Activated CD8-positive, alpha-beta memory T cell treated with anti-CD3 and anti-CD28 coated beads, Interleukin-2, amount 10 ng/mL, durations not matched to agents 7 days and 5 days (primary cell): ENCODE results near the gene DNAH7. TPM values are rescaled to one million over a fixed set of nuclear protein-coding genes. Genes with fewer than 3 reads are reported as not detected.
"Not testable (repeated sequence)": the region's sequence is repeated elsewhere in the genome, so short reads cannot be mapped to it uniquely, and the experiment has no call there.

Experiments used
- ATAC-seq: fragments of 150-1000 bp; cut with Tn5 transposase; one replicate; pipeline ENCODE4 v1.10.0; 2021; ENCODE audit warnings: moderate library complexity
- CTCF ChIA-PET: fragments of 350-600 bp; sonication (Branson Sonifier 250); formaldehyde crosslinking; loops from one replicate; lab custom pipeline; 2021; ENCODE audit warnings: antibody characterized with exemption; lab: Charles Lee
- DNase-seq: peaks from one replicate; pipeline ENCODE4 v3.0.0-alpha.2; 2020
- H3K27ac Mint-ChIP-seq: one replicate; pipeline ENCODE4 v1.8.0; 2021; ENCODE audit warnings: mild to moderate bottlenecking, mixed read lengths
- H3K27me3 Mint-ChIP-seq: one replicate; pipeline ENCODE4 v1.8.0; 2021; ENCODE audit warnings: mixed read lengths
- H3K36me3 Mint-ChIP-seq: one replicate; pipeline ENCODE4 v1.8.0; 2021; ENCODE audit warnings: mild to moderate bottlenecking, mixed read lengths
- H3K4me1 Mint-ChIP-seq: one replicate; pipeline ENCODE4 v1.8.0; 2021; ENCODE audit warnings: mixed read lengths
- H3K4me3 Mint-ChIP-seq: one replicate; pipeline ENCODE4 v1.8.0; 2021; ENCODE audit warnings: mild to moderate bottlenecking, moderate library complexity, mixed read lengths
- H3K9me3 Mint-ChIP-seq: one replicate; pipeline ENCODE4 v1.8.0; 2022; ENCODE audit warnings: low read depth, mixed read lengths
- total RNA-seq, 2 experiments: library from RNA; stranded (reverse); gene quantifications; one replicate each; pipeline ENCODE4 v1.2.3, GENCODE V29; 2021

DNAH7 gene
- total RNA-seq, 2 experiments from 2014 or later = 0.20 TPM; not detected in 1

GRCh38 chr2:196096982-196097745 lies 28.5 kb upstream of the DNAH7 start:
- ATAC-seq (no peak), DNase-seq (no peak)
- Mint-ChIP-seq H3K4me1 (peaks cover 11% of the 10 kb centered on the region), H3K27me3 (no peaks in the 10 kb centered on the region), H3K9me3 (no peaks in the 10 kb centered on the region), H3K36me3 (peaks cover 12% of the 10 kb centered on the region), H3K27ac (no peak overlapping the region), H3K4me3 (no peak overlapping the region)
- CTCF ChIA-PET = interaction anchor here (0.7 to 2.0 kb wide), 3 partner anchors 19 to 356 kb away, joined by 3 to 8 read pairs (median 3); no protein-coding TSS in a partner anchor

GRCh38 chr2:196096264-196096663 lies 27.6 kb upstream of the DNAH7 start:
- no peaks in the 10 kb centered on the region for H3K9me3 Mint-ChIP-seq
- H3K36me3 Mint-ChIP-seq = peaks cover 12% of the 10 kb centered on the region
- CTCF ChIA-PET = interaction anchor here (2.0 kb wide), 1 partner anchor 18 kb away, joined by 8 read pairs; no protein-coding TSS in a partner anchor
- H3K4me3 Mint-ChIP-seq = no peak overlapping the region
- DNase-seq (no peak), ATAC-seq (no peak)
- H3K27ac Mint-ChIP-seq = no peak overlapping the region
- peaks cover 5% of the 10 kb centered on the region for H3K4me1 Mint-ChIP-seq
- H3K27me3 Mint-ChIP-seq = no peaks in the 10 kb centered on the region

- Mint-ChIP-seq H3K36me3 (peaks cover 25% of the 10 kb centered on the region), H3K4me1 (peaks cover 21% of the 10 kb centered on the region)
- ATAC-seq, H3K4me3 Mint-ChIP-seq, CTCF ChIA-PET, H3K27me3 Mint-ChIP-seq, H3K9me3 Mint-ChIP-seq, H3K27ac Mint-ChIP-seq: not testable (repeated sequence)
- peak; percentile 60 for DNase-seq
These were observed 20.8 kb upstream of the DNAH7 start for GRCh38 chr2:196089448-196089847.

GRCh38 chr2:196088203-196088602 lies 19.6 kb upstream of the DNAH7 start:
- Mint-ChIP-seq H3K27ac (no peak overlapping the region), H3K9me3 (peaks cover 8% of the 10 kb centered on the region), H3K4me1 (peaks cover 21% of the 10 kb centered on the region), H3K36me3 (peaks cover 24% of the 10 kb centered on the region), H3K27me3 (no peaks in the 10 kb centered on the region), H3K4me3 (no peak overlapping the region)
- ATAC-seq (no peak), DNase-seq (no peak)
- CTCF ChIA-PET = interaction anchor here (1.0 kb wide), 1 partner anchor 10 kb away, joined by 3 read pairs; no protein-coding TSS in a partner anchor

GRCh38 chr2:196086517-196087368 lies 18.1 kb upstream of the DNAH7 start:
- Mint-ChIP-seq H3K27me3 (no peaks in the 10 kb centered on the region), H3K4me3 (peak overlapping the region; percentile 38)
- peak; percentile 80 for ATAC-seq

GRCh38 chr2:196083601-196084000 lies 15.0 kb upstream of the DNAH7 start:
- Mint-ChIP-seq H3K9me3 (peaks cover 20% of the 10 kb centered on the region), H3K4me1 (peaks cover 34% of the 10 kb centered on the region), H3K27me3 (no peaks in the 10 kb centered on the region), H3K27ac (no peak overlapping the region), H3K4me3 (no peak overlapping the region), H3K36me3 (peaks cover 37% of the 10 kb centered on the region)
- CTCF ChIA-PET = interaction anchor here (0.9 kb wide), 1 partner anchor 182 kb away, joined by 3 read pairs; no protein-coding TSS in a partner anchor
- DNase-seq (no peak), ATAC-seq (no peak)

More at GRCh38 chr2:196086517-196087368, 18.1 kb upstream of the DNAH7 start:
- H3K36me3 Mint-ChIP-seq = peaks cover 38% of the 10 kb centered on the region
- CTCF ChIA-PET = interaction anchor here (0.8 to 1.6 kb wide), 6 partner anchors 9 to 367 kb away, joined by 3 to 11 read pairs (median 4); no protein-coding TSS in a partner anchor
- peaks cover 20% of the 10 kb centered on the region for H3K9me3 Mint-ChIP-seq
- peak; percentile 56 for DNase-seq
- peak overlapping the region; percentile 67 for H3K27ac Mint-ChIP-seq
- peaks cover 25% of the 10 kb centered on the region for H3K4me1 Mint-ChIP-seq

GRCh38 chr2:196080526-196080925 lies 11.9 kb upstream of the DNAH7 start:
- CTCF ChIA-PET = interaction anchor here (1.1 to 7.2 kb wide), 8 partner anchors 9 to 385 kb away, joined by 3 to 85 read pairs (median 5); partner anchors contain the start of gene DNAH7
- DNase-seq (no peak), ATAC-seq (peak; percentile 81)
- peaks cover 32% of the 10 kb centered on the region for H3K36me3 Mint-ChIP-seq
- H3K9me3 Mint-ChIP-seq = peaks cover 20% of the 10 kb centered on the region
- no peaks in the 10 kb centered on the region for H3K27me3 Mint-ChIP-seq
- H3K4me1 Mint-ChIP-seq = peaks cover 33% of the 10 kb centered on the region
- peak overlapping the region; percentile 62 for H3K27ac Mint-ChIP-seq
- H3K4me3 Mint-ChIP-seq = peak overlapping the region; percentile 27

- CTCF ChIA-PET = interaction anchor here (0.6 to 7.2 kb wide), 46 partner anchors 11 to 560 kb away, joined by 3 to 85 read pairs (median 4); partner anchors contain the start of genes CCDC150 and DNAH7
- Mint-ChIP-seq H3K27me3 (no peaks in the 10 kb centered on the region), H3K4me3 (no peak overlapping the region), H3K27ac (no peak overlapping the region), H3K9me3 (peaks cover 12% of the 10 kb centered on the region), H3K4me1 (peaks cover 37% of the 10 kb centered on the region), H3K36me3 (peaks cover 21% of the 10 kb centered on the region)
- DNase-seq = no peak
- ATAC-seq = no peak
These were observed 10.4 kb upstream of the DNAH7 start for GRCh38 chr2:196079052-196079451.

GRCh38 chr2:196077821-196078220 lies 9.2 kb upstream of the DNAH7 start:
- CTCF ChIA-PET = interaction anchor here (0.6 to 7.2 kb wide), 52 partner anchors 9 to 701 kb away, joined by 3 to 85 read pairs (median 4); partner anchors contain the start of gene DNAH7
- H3K4me1 Mint-ChIP-seq = peaks cover 37% of the 10 kb centered on the region
- no peaks in the 10 kb centered on the region for H3K27me3 Mint-ChIP-seq
- no peak for DNase-seq
- H3K36me3 Mint-ChIP-seq = peaks cover 14% of the 10 kb centered on the region
- no peak for ATAC-seq
- H3K27ac Mint-ChIP-seq = no peak overlapping the region
- peaks cover 9% of the 10 kb centered on the region for H3K9me3 Mint-ChIP-seq
- H3K4me3 Mint-ChIP-seq = no peak overlapping the region

- CTCF ChIA-PET = interaction anchor here (0.7 to 7.2 kb wide), 23 partner anchors 9 to 377 kb away, joined by 3 to 85 read pairs (median 7); partner anchors contain the start of gene DNAH7
- Mint-ChIP-seq H3K27me3 (no peaks in the 10 kb centered on the region), H3K36me3 (peaks cover 6% of the 10 kb centered on the region), H3K4me3 (no peak overlapping the region), H3K4me1 (peaks cover 34% of the 10 kb centered on the region), H3K27ac (no peak overlapping the region), H3K9me3 (peaks cover under 1% of the 10 kb centered on the region)
- ATAC-seq (peak; percentile 35), DNase-seq (no peak)
These were observed 8.3 kb upstream of the DNAH7 start for GRCh38 chr2:196076778-196077568.

- CTCF ChIA-PET = interaction anchor here (1.4 kb wide), 2 partner anchors 262 to 379 kb away, joined by 4 read pairs; no protein-coding TSS in a partner anchor
- Mint-ChIP-seq H3K9me3 (no peaks in the 10 kb centered on the region), H3K4me1 (peaks cover 26% of the 10 kb centered on the region), H3K36me3 (no peaks in the 10 kb centered on the region), H3K27me3 (no peaks in the 10 kb centered on the region), H3K4me3 (no peak overlapping the region), H3K27ac (no peak overlapping the region)
- DNase-seq (no peak), ATAC-seq (no peak)
These were observed 6.6 kb upstream of the DNAH7 start for GRCh38 chr2:196075196-196075595.

GRCh38 chr2:196074631-196075030 lies 6.0 kb upstream of the DNAH7 start:
- DNase-seq (no peak), ATAC-seq (no peak)
- H3K4me1 Mint-ChIP-seq = peaks cover 21% of the 10 kb centered on the region
- no peaks in the 10 kb centered on the region for H3K9me3 Mint-ChIP-seq
- H3K27ac Mint-ChIP-seq = no peak overlapping the region
- H3K4me3 Mint-ChIP-seq = no peak overlapping the region
- CTCF ChIA-PET = interaction anchor here (1.2 to 1.4 kb wide), 3 partner anchors 12 to 379 kb away, joined by 3 to 4 read pairs (median 4); no protein-coding TSS in a partner anchor
- H3K27me3 Mint-ChIP-seq = no peaks in the 10 kb centered on the region
- no peaks in the 10 kb centered on the region for H3K36me3 Mint-ChIP-seq
